Activated naive CD8-positive, alpha-beta T cell treated with anti-CD3 and anti-CD28 coated beads, Interleukin-2, amount 50 U/mL, for 16 hours (primary cell): ENCODE data around the gene SAP130.

Source experiments
- DNase-seq: peaks from one replicate; pipeline ENCODE4 v3.0.0-alpha.2; 2020; ENCODE audit warnings: low read depth, low spot score

The SAP130 gene

DNA sequence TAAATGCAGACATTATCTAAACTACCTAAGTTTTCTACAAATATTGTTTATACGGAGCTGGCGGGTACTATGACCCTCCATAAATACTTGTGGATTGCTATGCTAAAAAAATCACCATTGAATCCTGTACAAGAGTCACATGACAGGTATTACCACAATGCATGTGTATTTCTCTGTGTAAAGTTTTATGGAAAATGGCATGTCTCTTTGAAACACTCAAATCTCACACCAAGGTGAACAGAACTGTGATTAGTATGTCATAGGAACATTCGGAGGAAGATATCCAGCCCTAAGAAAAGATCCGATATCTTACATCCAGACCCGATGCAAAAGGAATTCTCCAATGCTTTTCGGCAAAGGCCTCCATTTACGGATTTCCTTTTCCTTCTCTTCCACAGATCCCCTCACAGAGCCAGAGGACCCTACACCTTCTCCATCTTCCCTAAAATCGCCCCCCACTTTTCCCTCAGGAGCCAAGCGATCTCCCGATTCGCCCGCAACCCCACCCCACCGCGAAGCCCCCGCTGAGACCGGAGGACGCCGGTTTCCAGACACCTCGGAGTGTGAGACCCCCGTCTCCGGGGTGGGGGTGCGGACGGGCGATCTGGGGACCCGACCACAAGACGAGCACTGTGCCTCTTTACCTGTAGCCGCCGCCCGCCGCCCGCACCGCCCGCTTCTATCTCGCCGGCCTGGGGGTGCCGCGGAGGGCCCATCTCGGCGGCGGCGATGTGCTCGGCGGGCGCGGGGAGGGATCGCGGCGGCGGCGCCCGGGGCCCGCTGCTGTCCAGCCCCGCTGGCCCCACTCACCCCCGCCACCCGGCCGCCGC is 1.2 kb downstream of the SAP130 start:
- DNase-seq = no peak

DNA sequence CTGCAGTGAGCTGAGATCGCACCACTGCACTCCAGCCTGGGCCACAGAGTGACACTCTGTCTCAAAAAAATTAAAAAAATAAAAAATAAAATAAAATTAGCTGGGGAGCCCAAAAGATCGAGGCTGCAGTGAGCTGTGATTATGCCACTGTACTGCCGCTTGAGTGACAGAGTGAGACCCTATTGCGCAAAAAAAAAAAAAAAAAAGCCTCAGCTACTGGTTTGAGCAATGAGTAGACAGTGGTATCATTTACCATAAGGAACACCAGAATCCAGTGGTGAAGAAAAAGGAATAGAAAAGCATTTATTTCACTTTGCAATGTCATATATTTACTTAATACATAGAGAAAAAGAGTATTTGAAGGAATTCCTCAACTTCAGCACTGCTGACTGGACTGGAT is 3.0 kb downstream of the SAP130 start:
- DNase-seq = no peak

DNA sequence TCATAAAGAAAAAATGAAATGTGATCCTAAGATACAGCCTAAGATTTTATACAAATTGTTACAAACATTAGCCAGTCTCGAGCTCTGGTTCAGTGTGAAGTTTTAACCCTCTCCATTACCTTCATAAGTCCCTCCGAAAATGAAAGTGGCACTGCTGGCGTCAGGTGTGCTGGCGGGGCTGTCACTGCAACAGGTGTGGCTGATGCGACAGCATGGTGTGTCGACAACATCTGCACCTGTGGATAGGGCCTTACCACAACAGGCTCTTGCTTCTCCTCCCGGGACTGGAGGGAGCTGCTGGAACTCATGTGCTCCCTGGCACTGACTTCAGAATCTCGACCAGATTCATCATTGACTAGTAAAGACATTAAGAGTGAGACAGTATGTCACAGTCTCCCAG is 10.3 kb downstream of the SAP130 start:
- no peak for DNase-seq

DNA sequence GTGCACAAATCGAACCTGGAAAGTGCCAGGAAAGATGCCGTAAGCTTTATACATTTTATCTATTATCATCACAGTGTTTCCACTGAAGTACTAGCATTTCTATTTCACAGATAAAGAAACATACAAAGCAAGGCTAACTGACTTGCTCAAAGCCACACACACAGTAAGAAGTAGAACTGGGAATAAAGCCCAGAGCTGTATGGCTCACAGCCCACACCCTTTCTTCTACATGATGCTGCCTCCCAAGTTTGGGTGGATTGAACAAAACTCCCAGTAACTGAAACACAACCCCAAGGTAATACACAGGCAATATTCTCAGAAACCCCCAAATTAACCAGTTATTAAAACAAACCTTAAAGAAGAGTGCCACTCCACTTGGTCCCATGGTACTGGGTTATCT is 11.2 kb downstream of the SAP130 start:
- DNase-seq = no peak

DNA sequence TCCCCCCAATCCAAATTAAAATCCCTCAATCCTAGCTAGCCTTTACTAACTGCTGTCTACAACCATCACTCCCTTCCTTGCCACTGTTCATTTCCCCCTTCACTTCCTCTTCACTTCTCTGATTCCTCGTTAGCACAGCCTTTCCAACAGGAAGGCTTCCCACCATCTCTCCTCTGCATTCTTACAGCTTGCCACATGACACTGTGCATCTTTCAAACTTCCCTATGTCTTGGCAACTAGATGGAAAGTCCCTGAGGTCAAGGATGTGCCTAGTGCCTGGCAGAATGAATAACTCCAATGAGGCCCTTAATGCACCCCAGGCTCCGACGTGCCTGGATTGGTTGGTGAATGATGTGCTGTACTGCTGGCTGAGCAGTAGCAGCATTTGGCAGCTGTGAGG is 15.2 kb downstream of the SAP130 start:
- DNase-seq = no peak

DNA sequence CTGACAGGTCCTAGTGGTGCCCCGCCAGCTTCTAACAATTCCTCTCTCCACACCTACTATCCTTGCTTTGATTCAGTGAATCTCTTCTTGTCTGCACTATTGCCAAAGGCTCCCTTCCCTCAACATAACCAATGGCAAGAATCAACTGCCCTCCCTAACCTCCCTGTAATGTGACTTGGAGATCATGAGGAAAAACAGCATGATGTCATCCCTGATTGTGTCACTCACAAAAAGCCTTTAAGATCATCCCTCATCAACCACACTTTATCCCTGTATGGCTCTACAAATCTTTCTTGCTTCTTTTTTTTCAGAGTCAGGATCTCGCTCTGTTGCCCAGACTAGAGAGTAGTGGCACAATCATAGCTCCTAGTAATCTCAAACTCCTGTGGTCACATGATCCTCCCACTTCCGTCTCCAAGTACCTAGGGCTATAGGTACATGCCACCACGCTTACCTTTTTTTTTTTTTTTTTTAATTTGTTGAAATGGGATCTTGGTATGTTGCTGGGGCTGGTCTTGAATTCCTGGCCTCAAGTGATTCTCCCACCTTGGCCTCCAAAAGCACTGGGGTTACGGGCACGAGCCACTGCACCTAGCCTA is 19.7 kb downstream of the SAP130 start:
- no peak for DNase-seq

DNA sequence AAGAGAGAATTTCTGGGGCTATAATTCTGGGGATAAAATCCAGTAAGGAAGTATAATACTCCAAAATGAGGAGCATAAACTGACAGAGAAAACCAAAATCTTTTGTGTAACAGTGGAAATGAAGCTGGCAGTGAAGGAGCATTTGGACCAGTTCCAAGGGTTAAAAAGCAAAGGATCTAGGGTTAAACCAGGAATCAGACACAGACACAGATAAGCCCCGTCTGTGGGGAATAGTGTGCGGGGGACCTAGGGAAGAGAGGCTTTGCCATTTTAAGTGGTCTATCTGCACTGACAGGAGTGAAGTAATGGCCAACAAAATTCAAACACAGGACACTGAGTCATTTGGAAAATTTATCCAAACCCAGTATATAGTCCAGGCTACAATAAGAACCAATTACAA is 23.4 kb downstream of the SAP130 start:
- DNase-seq = no peak

DNA sequence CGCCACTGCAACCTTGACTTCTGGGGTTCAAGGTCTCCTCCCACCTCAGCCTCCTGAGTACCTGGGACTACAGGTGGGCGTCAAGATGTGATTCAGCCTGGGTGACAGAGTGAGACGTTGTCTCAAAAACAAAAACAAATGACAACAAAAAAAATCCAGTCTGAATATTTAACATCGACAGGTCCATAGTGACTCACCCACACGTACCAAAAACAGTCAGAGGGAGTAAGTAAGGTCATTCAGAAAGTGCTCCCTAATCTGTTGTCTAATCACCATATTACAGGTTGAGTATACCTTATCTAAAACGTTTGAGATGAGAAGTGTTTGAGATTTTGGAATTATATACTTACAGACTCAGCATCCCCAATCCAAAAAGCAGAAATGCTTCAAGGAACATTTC is 24.4 kb downstream of the SAP130 start:
- DNase-seq = no peak

DNA sequence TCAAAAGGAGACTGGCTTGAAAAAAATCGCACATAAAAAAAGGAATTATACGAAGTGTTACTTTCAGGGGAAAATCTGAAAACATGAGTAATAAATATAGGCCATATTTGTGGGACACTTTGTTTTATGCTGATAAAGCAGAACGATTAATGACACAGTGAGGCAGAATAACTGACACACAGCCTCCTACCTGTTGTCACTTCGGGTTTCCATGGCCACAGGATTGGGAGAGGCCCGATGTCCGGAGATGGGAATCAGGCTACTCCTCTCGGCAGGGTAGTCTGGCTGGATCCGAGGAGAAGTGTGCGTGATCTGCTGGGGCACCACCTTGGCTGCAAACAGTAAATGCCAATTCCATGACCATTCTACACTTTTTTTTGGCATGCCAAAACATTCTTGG is 31.7 kb downstream of the SAP130 start:
- no peak for DNase-seq

DNA sequence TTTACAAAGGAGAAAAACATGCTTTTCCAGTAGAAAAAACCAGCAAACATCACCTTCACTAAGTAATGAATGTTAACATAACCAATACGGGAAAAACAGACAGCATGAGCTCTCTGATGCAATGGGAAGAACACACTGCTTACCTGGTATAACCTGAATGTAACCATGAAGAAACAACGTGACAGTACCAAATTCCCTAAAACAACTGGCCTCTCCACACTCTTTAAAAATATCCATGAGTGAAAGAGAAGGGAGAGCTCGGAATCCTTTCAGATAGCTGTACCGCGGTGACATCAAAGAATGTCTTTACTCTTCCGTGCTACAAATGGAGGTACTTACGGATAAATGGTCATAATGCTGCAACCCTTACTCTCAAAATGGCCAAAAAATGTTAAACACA is 32.1 kb downstream of the SAP130 start:
- no peak for DNase-seq

DNA sequence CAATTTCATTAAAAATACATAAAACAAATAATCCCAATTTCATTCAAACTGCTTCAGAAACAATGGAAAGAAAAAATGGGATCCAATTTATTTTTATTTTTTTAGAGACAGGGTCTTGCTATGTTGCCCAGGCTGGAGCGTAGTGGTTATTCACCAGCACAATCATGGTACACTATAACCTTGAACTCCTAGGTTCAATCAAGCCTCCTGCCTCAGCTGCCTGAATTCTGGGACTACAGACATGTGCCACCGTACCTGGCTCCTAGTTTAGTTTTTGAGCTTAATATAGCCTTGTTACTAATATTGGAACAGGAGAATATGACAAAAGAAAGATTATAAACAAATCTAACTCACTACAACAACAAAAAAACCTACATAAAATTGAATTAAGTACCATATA is 34.2 kb downstream of the SAP130 start:
- no peak for DNase-seq

DNA sequence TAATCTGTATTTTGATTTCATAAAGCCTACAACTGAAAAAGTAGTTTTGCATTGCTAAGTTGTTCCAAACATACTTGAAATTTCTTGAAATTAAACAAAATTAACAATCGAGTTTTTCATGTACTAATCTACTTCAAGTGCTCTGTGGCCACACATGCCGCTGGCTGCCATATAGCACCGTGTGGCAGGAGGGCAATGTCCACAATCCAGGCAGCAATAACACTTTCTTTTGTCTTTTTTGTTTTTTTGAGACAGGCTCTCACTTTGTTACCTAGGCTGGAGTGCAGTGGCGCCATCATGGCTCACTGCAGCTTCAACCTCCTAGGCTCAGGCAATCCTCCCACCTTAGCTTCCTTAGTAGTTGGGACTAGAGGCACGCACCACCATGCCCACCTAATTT is 36.1 kb downstream of the SAP130 start:
- no peak for DNase-seq

DNA sequence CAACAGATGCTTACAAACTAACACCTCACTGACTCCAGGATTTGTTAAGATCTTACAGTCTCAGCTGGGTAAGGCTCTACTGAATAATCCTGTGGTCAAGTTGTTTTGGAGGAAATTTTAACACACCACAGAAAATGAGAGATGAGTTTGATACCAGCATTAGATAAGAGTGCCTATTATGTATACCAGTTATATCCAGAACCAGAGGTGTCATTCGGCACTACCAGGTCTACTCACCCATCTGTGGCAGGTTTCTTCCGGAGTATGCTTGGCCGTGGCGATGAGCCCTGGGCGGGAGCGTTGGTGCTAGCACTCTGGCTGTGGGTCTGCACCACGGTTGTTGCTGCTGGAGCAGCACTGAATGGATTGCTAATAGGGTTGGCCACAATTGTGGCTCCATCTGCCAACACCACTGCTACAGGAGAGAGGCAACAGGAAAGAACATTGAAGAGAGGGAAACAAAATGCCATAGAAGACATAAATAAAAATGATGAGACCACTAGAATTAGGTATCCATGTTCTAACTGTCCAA is 41.2 kb downstream of the SAP130 start:
- DNase-seq = no peak

DNA sequence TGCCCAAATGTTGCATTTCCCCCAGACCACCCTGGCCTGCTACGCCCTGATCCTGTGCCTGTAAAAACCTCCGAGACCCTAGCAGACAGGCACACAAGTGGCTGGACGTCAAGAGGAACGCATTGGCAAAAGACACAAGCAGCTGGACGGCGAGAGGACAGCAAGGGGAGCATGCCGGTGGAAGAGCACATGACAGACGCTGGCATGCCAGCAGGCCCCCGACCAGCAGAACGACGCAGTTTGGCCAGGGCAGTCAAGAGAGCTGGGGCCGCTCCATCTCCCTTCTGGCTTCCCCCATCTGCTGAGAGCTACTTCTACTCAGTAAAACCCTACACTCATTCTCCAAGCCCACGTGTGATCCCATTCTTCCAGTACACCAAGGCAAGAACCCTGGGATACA is 42.1 kb downstream of the SAP130 start:
- no peak for DNase-seq

DNA sequence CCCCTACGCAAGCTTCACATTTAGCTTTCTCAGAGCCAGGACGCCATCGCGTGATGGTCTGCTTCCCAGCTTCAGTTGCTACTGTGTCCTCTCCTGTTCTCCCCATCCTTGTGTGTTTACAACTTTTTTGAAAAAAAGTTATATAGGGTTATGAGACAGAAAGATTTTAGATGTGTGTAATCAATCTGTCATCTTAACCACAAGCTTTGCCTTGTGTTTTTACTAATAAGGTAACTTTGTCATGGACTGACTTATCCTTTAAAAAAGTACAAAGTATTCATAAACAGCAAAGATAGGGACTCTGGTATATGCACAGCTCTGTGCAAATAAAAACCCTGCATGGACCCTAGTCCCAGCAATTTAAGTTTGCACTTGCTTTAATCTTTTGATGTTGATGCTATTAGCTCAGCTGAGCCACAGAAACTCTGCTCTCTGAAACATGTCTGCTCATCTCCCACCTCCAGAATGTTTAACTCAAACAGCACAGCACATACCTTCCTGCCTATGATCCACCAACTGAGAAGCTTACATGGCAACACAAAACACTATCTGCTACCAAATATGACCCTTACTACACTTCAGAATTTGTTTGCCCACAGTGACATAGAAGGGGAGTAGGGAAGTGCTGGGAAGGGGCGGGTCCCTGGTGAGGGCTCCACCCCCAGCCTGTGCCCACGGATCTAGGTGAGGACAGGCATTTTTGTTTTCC is 42.7 kb downstream of the SAP130 start:
- no peak for DNase-seq

DNA sequence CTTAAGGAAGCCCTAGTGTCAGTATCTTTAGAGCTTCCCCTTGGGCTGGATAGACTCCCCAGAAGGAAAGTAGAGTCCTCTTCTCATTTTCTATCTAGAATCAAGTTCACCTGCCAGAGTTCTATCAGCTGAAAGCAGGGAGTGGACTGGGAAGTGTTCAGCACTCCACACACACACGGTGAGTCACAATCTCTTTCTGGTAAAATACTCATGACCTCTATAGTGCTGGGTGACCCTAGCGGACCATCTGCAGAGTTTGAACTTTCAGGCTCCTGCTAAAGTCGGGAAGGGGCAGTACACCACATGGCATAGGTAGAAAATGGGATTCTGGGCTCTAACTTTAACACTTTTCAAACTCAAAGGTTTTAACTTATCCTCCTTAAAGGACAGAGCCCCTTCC is 43.3 kb downstream of the SAP130 start:
- DNase-seq = no peak

DNA sequence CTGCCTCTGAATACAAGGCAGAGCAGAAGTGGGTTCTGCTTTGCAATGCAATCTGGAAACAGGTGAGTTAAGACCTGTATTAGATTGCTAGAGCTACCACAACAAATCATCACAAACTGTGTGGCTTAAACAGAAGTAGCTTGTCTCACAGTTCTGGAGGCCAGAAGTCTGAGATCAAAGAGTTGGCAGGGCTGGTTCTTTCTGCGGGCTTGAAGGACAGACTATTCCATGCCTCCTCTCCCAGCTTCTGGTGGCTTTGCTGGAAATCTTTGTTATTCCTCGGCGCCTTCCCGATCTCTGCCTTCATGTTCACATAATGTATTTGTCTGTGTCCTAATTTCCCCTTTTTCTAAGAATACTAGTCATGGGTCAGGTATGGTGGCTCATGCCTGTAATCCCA is 58.4 kb downstream of the SAP130 start:
- DNase-seq = no peak

DNA sequence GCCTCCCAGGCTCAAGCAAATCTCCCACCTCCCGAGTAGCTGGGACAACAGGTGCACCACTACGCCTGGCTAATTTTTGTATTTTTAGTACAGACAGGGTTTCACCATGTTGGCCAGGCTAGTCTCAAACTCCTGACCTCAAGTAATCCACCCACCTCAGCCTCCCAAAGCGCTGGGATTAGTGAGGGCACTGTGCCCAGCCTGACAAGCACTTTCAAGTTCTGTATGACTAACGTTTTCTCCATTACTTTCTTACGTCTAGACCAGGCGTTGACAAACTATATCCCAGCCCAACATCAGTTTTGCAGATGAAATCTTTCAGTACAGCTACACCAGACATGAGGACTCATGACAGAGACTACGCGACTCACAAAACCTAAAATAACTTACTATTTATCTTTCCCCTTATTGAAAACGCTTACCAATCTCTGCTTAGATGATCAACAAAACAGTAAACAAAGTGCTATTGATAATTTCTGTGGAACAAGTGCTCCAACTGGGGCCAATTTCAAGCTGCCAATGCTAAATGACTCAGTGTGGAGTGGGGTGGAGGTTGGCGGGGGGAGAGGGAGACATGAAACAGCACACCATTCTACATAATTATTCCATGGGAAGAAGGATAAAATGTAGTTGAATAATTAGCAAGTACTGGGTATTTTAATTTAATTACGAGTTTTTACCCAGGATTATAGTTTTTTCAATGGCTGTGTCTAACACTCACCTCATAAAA is 59.1 kb downstream of the SAP130 start:
- DNase-seq = no peak

DNA sequence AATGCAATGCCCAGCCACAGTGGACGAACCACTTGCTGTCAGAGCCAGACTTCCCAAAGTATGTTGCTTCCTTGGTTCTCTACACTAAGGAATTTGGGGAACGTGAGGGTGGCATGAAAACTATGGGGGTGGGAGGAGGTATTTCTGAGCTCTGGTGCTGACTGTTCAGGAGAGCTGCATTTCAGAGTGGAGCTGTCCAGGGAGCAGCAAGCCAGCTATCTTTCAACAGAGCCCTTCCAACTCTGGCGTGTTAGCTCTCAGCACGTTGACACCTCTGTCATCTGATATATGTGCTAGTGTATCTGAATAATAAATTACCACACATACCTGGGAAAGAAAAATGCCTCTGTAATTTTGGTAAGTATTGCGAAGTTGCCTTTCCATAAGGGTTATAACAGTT is 66.1 kb downstream of the SAP130 start:
- no peak for DNase-seq

DNA sequence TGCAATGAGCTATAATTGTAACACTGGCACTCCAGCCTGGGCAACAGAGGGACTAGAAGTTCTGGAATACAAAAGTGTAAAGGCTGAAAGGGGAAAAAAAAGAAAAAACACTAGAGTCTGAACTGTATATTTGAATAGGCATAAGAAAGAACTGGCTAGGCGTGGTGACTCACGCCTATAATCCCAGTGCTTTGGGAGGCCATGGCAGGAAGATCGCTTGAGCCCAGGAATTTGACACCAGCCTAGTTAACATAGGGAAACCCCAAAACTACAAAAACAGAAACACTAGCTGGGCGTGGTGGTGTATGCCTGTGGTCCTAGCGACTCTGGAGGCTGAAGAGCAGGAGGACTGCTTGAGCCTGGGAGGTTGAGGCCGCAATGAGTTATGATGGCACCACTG is 70.6 kb downstream of the SAP130 start:
- no peak for DNase-seq

DNA sequence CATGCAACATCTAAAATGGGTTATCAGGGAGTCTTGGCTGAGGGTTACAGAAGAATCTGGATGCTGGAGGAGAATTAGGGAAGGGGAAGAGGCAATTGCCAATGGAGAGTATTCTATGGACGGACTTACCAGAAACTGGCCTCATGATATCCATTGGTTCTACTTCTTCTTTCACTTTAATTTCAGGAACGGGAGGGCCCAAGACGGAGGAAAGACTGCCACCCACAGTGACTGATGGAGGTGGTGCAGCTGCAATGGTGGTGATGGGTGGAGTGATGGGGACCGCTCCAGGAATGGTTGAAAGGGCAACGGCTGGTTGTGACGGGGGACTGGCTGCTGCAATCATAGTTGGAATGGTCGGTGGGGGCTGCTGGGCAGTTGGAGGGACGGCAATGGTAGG is 73.0 kb downstream of the SAP130 start:
- no peak for DNase-seq

DNA sequence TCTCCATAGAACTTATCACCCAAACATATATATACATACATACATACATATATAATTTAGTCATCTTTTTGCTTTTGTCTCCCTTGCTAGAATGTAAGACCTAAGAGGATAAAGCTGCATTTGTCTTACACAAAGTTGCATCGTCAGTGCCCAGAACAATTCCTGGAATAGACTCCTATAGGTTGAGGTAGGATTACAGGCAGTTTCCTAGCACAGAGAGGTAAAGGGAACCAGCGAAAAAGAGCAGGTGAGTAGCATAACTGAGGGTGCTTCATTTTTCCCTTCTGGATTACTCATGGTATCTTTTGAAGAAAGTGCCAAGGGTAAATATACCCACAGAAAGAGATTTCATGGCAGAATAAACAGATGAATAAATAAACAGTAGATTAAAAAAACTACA is 74.0 kb downstream of the SAP130 start:
- no peak for DNase-seq
